ENCODE data around the gene ELOVL1.
A peak's percentile ranks its signal among the peaks of the same experiment; 100 is the strongest.

- peak in 1 of 2 experiments; percentile 15; a peak in 1 of 4 replicates for TF ChIP-seq CTCF (conservative IDR thresholded peaks at IDR 0.05; ENCODE audit: low read depth in 2 of 2)
- TF ChIP-seq EZH2phosphoT487 (IDR thresholded peaks at IDR 0.05; ENCODE audit: unreplicated experiment): no peak
- TF ChIP-seq EZH2 (IDR thresholded peaks at IDR 0.05; ENCODE audit: low read depth, unreplicated experiment): no peak
- TF ChIP-seq CREB1 (CRISPR knock-in tag; IDR thresholded peaks at IDR 0.05; ENCODE audit: low read depth): no peak
- no peak for TF ChIP-seq ZNF331 (CRISPR knock-in tag; IDR thresholded peaks at IDR 0.05; ENCODE audit: low read depth)
Observed at GRCh38 chr1:43337588-43337987, 30.2 kb downstream of the ELOVL1 start, which contains the start of gene MPL.

All from GM23338 (cell line).